Heart left ventricle (tissue), 13 donors: ENCODE results near the gene TGFBR3L.

Experiments used
- CTCF ChIP-seq, 12 donors: fragments of 200-600 bp; sonication (generic) in 4 of 12; IDR thresholded peaks; one replicate each; pipeline versions ENCODE4 v1.5.0 to v1.8.0; 2018 to 2022; ENCODE audit warnings: antibody characterized with exemption in 12 of 12, mild to moderate bottlenecking in 5 of 12
- POLR2A ChIP-seq, 2 donors: fragments of 450-650 bp; IDR thresholded peaks; one replicate each; pipeline ENCODE4 v1.6.1; 2017; ENCODE audit warnings: antibody characterized with exemption in 2 of 2, mild to moderate bottlenecking in 2 of 2, moderate library complexity in 2 of 2
- donor health status: ischemic (EF 13 %, LVEDD 7.1; RV severe dilation, severe dysfunction).
- donor health status: DM: no; HTN: yes; CAD: no.
- donor health status: DM: no; HTN: no; CAD: no.
- donor health status: ischemic (EF 25% LVEDD 6.9; RV normal size, moderate dysfunction).
- donor health status: ischemic (EF 25% LVEDD 5.7; RV mildly dilated, moderate dysfunction).
- donor health status: ischemic (EF 35%, LVEDD 5.7; RV mildly dilated, moderate dysfunction).
- donor health status: nonischemic (EF 11% LVEDD 7.7; RV severe dilation, severe dysfunction).
- donor health status: DM: yes; HTN: yes; CAD: no.
- donor health status: PGD.
- donor health status: ischemic (EF 29% LVEDD 5.4; RV normal size, mild dysfunction).
- donor health status: nonischemic (EF 23%, LVEDD 6.1; RV moderate dilation, normal function).

- TF ChIP-seq CTCF (IDR thresholded peaks at IDR 0.05) (no peak), POLR2A (IDR thresholded peaks at IDR 0.05) (no peak)
These were observed 33.3 kb downstream of the TGFBR3L start for GRCh38 chr19:7947939-7948338.
